Measurements from ENCODE around the gene DCAF16.

GRCh38 chr4:17797808-17798207 lies 12.7 kb downstream of the DCAF16 start:
- TF ChIP-seq TCF12 (IDR thresholded peaks at IDR 0.05; ENCODE audit: low read depth) (no peak), REST (IDR thresholded peaks at IDR 0.05; ENCODE audit: low read depth) (no peak), CEBPB (IDR thresholded peaks at IDR 0.05) (no peak), MAX (IDR thresholded peaks at IDR 0.05) (no peak), EP300 (IDR thresholded peaks at IDR 0.05; ENCODE audit: borderline replicate concordance) (no peak), NFIC (IDR thresholded peaks at IDR 0.05) (no peak), CREB1 (IDR thresholded peaks at IDR 0.05; ENCODE audit: low read depth) (no peak)
